OCI-LY7 (cell line): ENCODE measurements around the gene FOXP1. TPM values are rescaled to one million over a fixed set of nuclear protein-coding genes. Genes with fewer than 3 reads are reported as not detected.

Experiments used
- BruUV-seq: library from RNA; stranded (reverse); fragments of 400-500 nt; replicated peaks from 2 replicates; lab custom pipeline; 2021; lab: Mats Ljungman, UMichigan
- CTCF ChIA-PET: fragments of 300-600 bp; sonication (Branson Sonifier 250); formaldehyde crosslinking; loops from one replicate; lab custom pipeline; 2022; ENCODE audit warnings: antibody characterized with exemption; ENCODE audit not compliant: unreplicated experiment; lab: Charles Lee
- POLR2A ChIA-PET: fragments of 300-600 bp; sonication (Branson Sonifier 250); formaldehyde crosslinking; loops from one replicate; lab custom pipeline; 2022; ENCODE audit warnings: antibody characterized with exemption; lab: Charles Lee
- DNase-seq: peaks from one replicate; pipeline ENCODE4 v3.0.0-alpha.2; 2015; ENCODE audit warnings: low spot score
- H2AFZ ChIP-seq: fragments of 200-600 bp; sonication (generic), shearing (Covaris generic); 2 replicates; pipeline ENCODE4 v1.6.1; 2014; ENCODE audit warnings: mild to moderate bottlenecking, antibody characterized with exemption, low read length, moderate library complexity
- H3K27ac ChIP-seq: fragments of 200-600 bp; sonication (generic); 2 replicates; pipeline ENCODE4 v1.5.1; 2014; ENCODE audit warnings: mixed run types, low read depth, mild to moderate bottlenecking, moderate library complexity, low read length, inconsistent platforms; ENCODE audit not compliant: poor library complexity, severe bottlenecking
- H3K36me3 ChIP-seq: fragments of 200-600 bp; sonication (generic); 2 replicates; pipeline ENCODE4 v1.6.1; 2014; ENCODE audit warnings: mild to moderate bottlenecking, antibody characterized with exemption, low read length, moderate library complexity, mixed read lengths; ENCODE audit not compliant: insufficient read depth
- H3K4me1 ChIP-seq: fragments of 200-600 bp; sonication (generic); 2 replicates; pipeline ENCODE4 v1.5.1; 2014; ENCODE audit warnings: mild to moderate bottlenecking, low read length; ENCODE audit not compliant: insufficient read depth, poor library complexity, severe bottlenecking
- H3K4me2 ChIP-seq: fragments of 200-600 bp; sonication (generic); 2 replicates; pipeline ENCODE4 v1.6.1; 2014; ENCODE audit warnings: mild to moderate bottlenecking, low read length
- H3K4me3 ChIP-seq: fragments of 200-600 bp; sonication (generic); 2 replicates; pipeline ENCODE4 v1.5.1; 2014; ENCODE audit warnings: mild to moderate bottlenecking, low read depth, low read length; ENCODE audit not compliant: poor library complexity, severe bottlenecking
- H3K79me2 ChIP-seq: fragments of 200-600 bp; sonication (generic); 2 replicates; pipeline ENCODE4 v1.6.1; 2016; ENCODE audit warnings: low read depth, mild to moderate bottlenecking, low read length, moderate library complexity, mixed read lengths; ENCODE audit not compliant: insufficient read depth
- H3K9me2 ChIP-seq: fragments of 200-600 bp; sonication (generic); 2 replicates; pipeline ENCODE4 v1.6.1; 2016; ENCODE audit warnings: mild to moderate bottlenecking, low read length, mixed read lengths; ENCODE audit not compliant: insufficient read depth
- H3K9me3 ChIP-seq: fragments of 200-600 bp; sonication (generic); 2 replicates; pipeline ENCODE4 v1.6.1; 2014; ENCODE audit warnings: mild to moderate bottlenecking, mixed run types, low read length, mixed read lengths
- H4K20me1 ChIP-seq: fragments of 200-600 bp; sonication (generic); 2 replicates; pipeline ENCODE4 v1.6.1; 2014; ENCODE audit warnings: mild to moderate bottlenecking, antibody characterized with exemption, low read length, moderate library complexity, mixed read lengths; ENCODE audit not compliant: insufficient read depth
- EZH2phosphoT487 ChIP-seq: fragments of 200-600 bp; sonication (generic); IDR thresholded peaks from 2 replicates; pipeline ENCODE4 v1.6.1; 2018; ENCODE audit warnings: low read depth, borderline replicate concordance, mild to moderate bottlenecking, mixed run types, antibody characterized with exemption, low read length, moderate library complexity, mixed read lengths
- intact Hi-C: fragments of 100-400 bp; cut with micrococcal nuclease; formaldehyde crosslinking; loops from one replicate; pipeline ENCODE4 v1.10.0; 2022; ENCODE audit not compliant: unreplicated experiment
- total RNA-seq, 2 experiments: library from RNA; depleted of rRNA in 1 of 2; stranded (reverse); fragments of >200 nt in 1 of 2; shearing (Covaris generic) in 1 of 2; gene quantifications; 2 replicates each; pipeline ENCODE4 v1.2.3, GENCODE V29; 2014 to 2022
- TF ChIP-seq, protein P1 (sequence below): fragments of 200-600 bp; sonication (generic); conservative IDR thresholded peaks from 2 replicates; pipeline ENCODE4 v1.5.1; 2014; ENCODE audit warnings: mild to moderate bottlenecking, antibody characterized with exemption, low read length, moderate library complexity, mixed read lengths

FOXP1 gene
- total RNA-seq, 2 experiments from 2014 or later = 87.3 to 151 TPM

DNA sequence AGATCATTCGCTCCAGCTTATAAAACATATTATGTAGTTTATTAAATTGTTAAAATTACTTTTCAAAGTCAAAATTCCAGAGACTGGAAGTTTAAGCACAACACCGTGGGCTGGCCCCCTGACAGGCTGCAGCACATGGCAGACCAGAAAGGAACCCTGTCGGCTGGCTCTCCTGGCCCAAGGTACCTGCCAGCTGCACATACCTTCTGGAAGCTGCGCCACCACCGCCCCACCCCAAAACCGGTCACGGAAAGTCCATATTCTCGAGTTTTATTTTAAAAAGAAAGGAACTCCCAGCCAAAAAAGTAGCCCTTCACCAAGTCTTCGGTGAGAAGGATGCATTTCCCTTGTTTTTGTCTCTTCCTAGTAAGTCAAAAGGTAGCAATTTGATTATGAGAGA is 94.6 kb downstream of the FOXP1 start:
- no peaks in the 10 kb centered on the region for H3K9me2 ChIP-seq
- peaks cover 14% of the 10 kb centered on the region; the same call in 1 of the 2 replicates for H3K9me3 ChIP-seq
- peaks cover 23% of the 10 kb centered on the region; the same call in 1 of the 2 replicates for H3K79me2 ChIP-seq
- POLR2A ChIA-PET = interaction anchor here (0.9 to 1.3 kb wide), 3 partner anchors 12 to 22 kb away, joined by 3 read pairs; no protein-coding TSS in a partner anchor
- H3K4me2 ChIP-seq = no peak overlapping the region
- TF ChIP-seq, protein P1, sequence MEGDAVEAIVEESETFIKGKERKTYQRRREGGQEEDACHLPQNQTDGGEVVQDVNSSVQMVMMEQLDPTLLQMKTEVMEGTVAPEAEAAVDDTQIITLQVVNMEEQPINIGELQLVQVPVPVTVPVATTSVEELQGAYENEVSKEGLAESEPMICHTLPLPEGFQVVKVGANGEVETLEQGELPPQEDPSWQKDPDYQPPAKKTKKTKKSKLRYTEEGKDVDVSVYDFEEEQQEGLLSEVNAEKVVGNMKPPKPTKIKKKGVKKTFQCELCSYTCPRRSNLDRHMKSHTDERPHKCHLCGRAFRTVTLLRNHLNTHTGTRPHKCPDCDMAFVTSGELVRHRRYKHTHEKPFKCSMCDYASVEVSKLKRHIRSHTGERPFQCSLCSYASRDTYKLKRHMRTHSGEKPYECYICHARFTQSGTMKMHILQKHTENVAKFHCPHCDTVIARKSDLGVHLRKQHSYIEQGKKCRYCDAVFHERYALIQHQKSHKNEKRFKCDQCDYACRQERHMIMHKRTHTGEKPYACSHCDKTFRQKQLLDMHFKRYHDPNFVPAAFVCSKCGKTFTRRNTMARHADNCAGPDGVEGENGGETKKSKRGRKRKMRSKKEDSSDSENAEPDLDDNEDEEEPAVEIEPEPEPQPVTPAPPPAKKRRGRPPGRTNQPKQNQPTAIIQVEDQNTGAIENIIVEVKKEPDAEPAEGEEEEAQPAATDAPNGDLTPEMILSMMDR = no peak
- no peak for TF ChIP-seq EZH2phosphoT487
- no peak overlapping the region for H3K4me3 ChIP-seq
- CTCF ChIA-PET = no interaction called here
- peaks cover 15% of the 10 kb centered on the region for H3K4me1 ChIP-seq
- no peak overlapping the region for H3K27ac ChIP-seq
- H4K20me1 ChIP-seq = no peaks in the 10 kb centered on the region
- H2AFZ ChIP-seq = no peak overlapping the region
- DNase-seq = no peak
- intact Hi-C loops = no loop called here
- BruUV-seq = no TSS peak
- peaks cover 70% of the 10 kb centered on the region for H3K36me3 ChIP-seq

DNA sequence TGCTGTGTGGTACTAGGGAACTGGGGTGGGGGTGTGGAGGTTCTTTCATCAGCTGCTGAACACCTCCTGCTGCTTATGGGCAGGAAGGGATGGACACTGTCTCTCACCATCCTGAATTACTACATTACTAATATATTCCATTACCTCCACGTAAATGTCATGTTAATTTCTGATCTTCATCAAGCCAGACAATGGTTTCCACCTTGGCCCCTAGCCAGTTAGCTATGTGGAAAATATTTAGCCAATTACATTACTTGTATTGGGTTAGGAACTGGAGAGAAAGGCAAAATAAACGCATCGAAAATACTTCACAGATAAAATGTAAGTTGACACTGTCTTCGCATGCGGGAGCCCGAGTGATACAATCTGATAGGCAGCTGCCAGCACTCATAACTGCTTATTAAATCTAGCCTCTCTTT is 95.1 kb downstream of the FOXP1 start:
- H4K20me1 ChIP-seq = no peaks in the 10 kb centered on the region
- H3K9me2 ChIP-seq = no peaks in the 10 kb centered on the region
- H3K9me3 ChIP-seq = peaks cover 14% of the 10 kb centered on the region; the same call in 1 of the 2 replicates
- POLR2A ChIA-PET = interaction anchor here (0.7 to 1.3 kb wide), 5 partner anchors 12 to 136 kb away, joined by 3 read pairs; no protein-coding TSS in a partner anchor
- H3K4me2 ChIP-seq = no peak overlapping the region
- no peak overlapping the region for H2AFZ ChIP-seq
- peaks cover 28% of the 10 kb centered on the region; the same call in 1 of the 2 replicates for H3K79me2 ChIP-seq
- no peak for DNase-seq
- no TSS peak for BruUV-seq
- peaks cover 17% of the 10 kb centered on the region for H3K4me1 ChIP-seq
- H3K27ac ChIP-seq = no peak overlapping the region
- CTCF ChIA-PET = no interaction called here
- H3K4me3 ChIP-seq = no peak overlapping the region
- intact Hi-C loops = no loop called here
- TF ChIP-seq, protein P1 = no peak
- no peak for TF ChIP-seq EZH2phosphoT487
- peaks cover 68% of the 10 kb centered on the region for H3K36me3 ChIP-seq

DNA sequence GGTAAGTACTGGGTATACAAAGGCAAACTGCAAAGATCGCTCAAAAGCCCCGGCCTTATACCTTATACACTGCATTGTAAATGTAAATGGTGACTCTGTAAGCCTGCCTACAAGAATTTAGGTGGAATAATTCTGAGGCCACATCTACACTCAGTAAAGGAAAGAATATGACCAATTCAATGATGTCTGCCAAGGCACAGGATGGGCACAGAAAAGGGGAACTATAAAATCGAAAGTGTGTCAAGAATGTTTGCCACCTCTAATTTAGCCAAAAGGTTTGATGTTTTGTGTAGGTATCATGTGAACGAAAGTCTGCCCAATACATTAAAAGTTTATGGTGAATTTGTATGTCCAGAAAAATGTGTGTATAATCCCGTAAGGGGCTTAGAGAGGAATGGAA is 96.1 kb downstream of the FOXP1 start:
- POLR2A ChIA-PET = interaction anchor here (0.9 to 1.3 kb wide), 2 partner anchors 21 to 34 kb away, joined by 3 read pairs; no protein-coding TSS in a partner anchor

More for the DNA sequence above, 96.1 kb downstream of the FOXP1 start:
- BruUV-seq = no TSS peak
- H3K4me2 ChIP-seq = peak overlapping the region; percentile 20; the same call in 1 of the 2 replicates
- no peak overlapping the region for H2AFZ ChIP-seq
- TF ChIP-seq, protein P1 = no peak
- TF ChIP-seq EZH2phosphoT487 = no peak
- H3K27ac ChIP-seq = no peak overlapping the region
- H4K20me1 ChIP-seq = no peaks in the 10 kb centered on the region
- intact Hi-C loops = no loop called here
- peaks cover 58% of the 10 kb centered on the region for H3K36me3 ChIP-seq
- no peaks in the 10 kb centered on the region for H3K9me2 ChIP-seq
- H3K79me2 ChIP-seq = peaks cover 34% of the 10 kb centered on the region; the same call in 1 of the 2 replicates
- CTCF ChIA-PET = no interaction called here
- DNase-seq = peak; percentile 38
- H3K4me3 ChIP-seq = no peak overlapping the region
- H3K9me3 ChIP-seq = peaks cover 14% of the 10 kb centered on the region; the same call in 1 of the 2 replicates
- H3K4me1 ChIP-seq = peaks cover 18% of the 10 kb centered on the region
